Testis (tissue), 3 donors: ENCODE measurements around the gene TMEM178B. TPM values are rescaled to one million over a fixed set of nuclear protein-coding genes. Genes with fewer than 3 reads are reported as not detected.

Experiments used
- DNase-seq: peaks from one replicate; pipeline ENCODE4 v3.0.0-alpha.2; 2019
- H3K27ac ChIP-seq, 2 donors: fragments of 200-600 bp; sonication (generic); one replicate each; pipeline ENCODE4 v1.5.1; 2019
- H3K27me3 ChIP-seq: fragments of 200-600 bp; sonication (generic); one replicate; pipeline ENCODE4 v1.5.1; 2019
- H3K36me3 ChIP-seq: fragments of 200-600 bp; sonication (generic); one replicate; pipeline ENCODE4 v1.5.1; 2017; ENCODE audit warnings: low read depth; ENCODE audit errors: missing control alignments
- H3K4me1 ChIP-seq: fragments of 200-600 bp; sonication (generic); one replicate; pipeline ENCODE4 v1.5.1; 2019
- H3K4me3 ChIP-seq, 2 donors: fragments of 200-600 bp; sonication (generic); one replicate each; pipeline ENCODE4 v1.5.1; 2017 to 2019
- H3K9me3 ChIP-seq: fragments of 200-600 bp; sonication (generic); one replicate; pipeline ENCODE4 v1.5.1; 2017
- POLR2A ChIP-seq: fragments of 450-650 bp; IDR thresholded peaks from one replicate; pipeline ENCODE4 v1.6.1; 2017; ENCODE audit warnings: antibody characterized with exemption, mild to moderate bottlenecking, moderate library complexity
- WGBS, 2 donors: methylation state at CpG; one replicate each; pipeline ENCODE4 v1.1.5; 2018; 5-methylcytosine and 5-hydroxymethylcytosine counted together
- intact Hi-C: fragments of 100-400 bp; cut with DNase I; formaldehyde crosslinking; loops from one replicate; pipeline ENCODE4 v1.15.1; 2023; ENCODE audit warnings: low total_unique reads
- polyA plus RNA-seq: library from polyadenylated mRNA; stranded (reverse); fragments of 350-450 nt; fragmentation: Illumina TruSeq; extraction: RNeasy Lipid Tissue Mini Kit (QIAGEN cat#74804); gene quantifications from one replicate; pipeline ENCODE4 v1.2.3, GENCODE V29; 2014; ENCODE audit warnings: low read depth, low replicate concordance; ENCODE audit not compliant: insufficient read depth
- total RNA-seq, 2 donors: library from RNA; depleted of rRNA; stranded (reverse); fragments of >200 nt; gene quantifications; one replicate each; pipeline ENCODE4 v1.2.3, GENCODE V29; 2016
- TF ChIP-seq, protein P1 (sequence below), 3 experiments: fragments of 450-650 bp in 2 of 3; fragments of 200-600 bp in 1 of 3; sonication (generic) in 1 of 3; IDR thresholded peaks; one replicate each; pipeline ENCODE4 v1.5.1; 2016 to 2019; ENCODE audit warnings: antibody characterized with exemption in 3 of 3, mild to moderate bottlenecking in 2 of 3, moderate library complexity in 1 of 3

The TMEM178B gene
- total and polyA plus RNA-seq, 3 donors from 2014 or later, result 1.7 to 7.2 (median 2.0) TPM

DNA sequence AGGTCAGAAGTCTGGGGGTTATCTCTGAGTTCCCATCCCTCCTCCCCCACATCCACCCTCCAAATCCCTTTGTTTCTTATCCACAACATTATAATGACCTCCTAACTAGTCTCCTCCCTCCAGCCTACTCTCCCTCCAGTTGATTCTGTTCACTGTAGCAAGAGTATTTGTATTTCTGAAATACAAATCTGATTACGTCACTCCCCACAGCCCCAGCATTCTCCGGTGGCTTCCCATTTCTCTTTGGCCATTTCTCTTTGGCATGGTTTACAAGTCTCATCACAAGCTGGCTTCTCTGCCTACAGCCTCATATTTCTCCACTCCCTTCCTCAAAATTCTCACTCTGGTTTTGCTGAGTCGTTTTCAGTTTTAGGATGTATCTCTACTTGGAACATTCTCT lies 34.5 kb upstream of the TMEM178B start:
- 62 to 81% methylated on average over 3 of the region's 3 CpGs for WGBS, 2 donors
- intact Hi-C loops, result no loop called here
- no peaks in the 10 kb centered on the region for H3K9me3 ChIP-seq
- H3K36me3 ChIP-seq, result no peaks in the 10 kb centered on the region
- no peaks in the 10 kb centered on the region for H3K4me1 ChIP-seq
- H3K4me3 ChIP-seq, result no peak overlapping the region
- no peak for DNase-seq
- no peaks in the 10 kb centered on the region for H3K27me3 ChIP-seq
- TF ChIP-seq, protein P1, sequence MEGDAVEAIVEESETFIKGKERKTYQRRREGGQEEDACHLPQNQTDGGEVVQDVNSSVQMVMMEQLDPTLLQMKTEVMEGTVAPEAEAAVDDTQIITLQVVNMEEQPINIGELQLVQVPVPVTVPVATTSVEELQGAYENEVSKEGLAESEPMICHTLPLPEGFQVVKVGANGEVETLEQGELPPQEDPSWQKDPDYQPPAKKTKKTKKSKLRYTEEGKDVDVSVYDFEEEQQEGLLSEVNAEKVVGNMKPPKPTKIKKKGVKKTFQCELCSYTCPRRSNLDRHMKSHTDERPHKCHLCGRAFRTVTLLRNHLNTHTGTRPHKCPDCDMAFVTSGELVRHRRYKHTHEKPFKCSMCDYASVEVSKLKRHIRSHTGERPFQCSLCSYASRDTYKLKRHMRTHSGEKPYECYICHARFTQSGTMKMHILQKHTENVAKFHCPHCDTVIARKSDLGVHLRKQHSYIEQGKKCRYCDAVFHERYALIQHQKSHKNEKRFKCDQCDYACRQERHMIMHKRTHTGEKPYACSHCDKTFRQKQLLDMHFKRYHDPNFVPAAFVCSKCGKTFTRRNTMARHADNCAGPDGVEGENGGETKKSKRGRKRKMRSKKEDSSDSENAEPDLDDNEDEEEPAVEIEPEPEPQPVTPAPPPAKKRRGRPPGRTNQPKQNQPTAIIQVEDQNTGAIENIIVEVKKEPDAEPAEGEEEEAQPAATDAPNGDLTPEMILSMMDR (IDR thresholded peaks at IDR 0.05), result no peak
- TF ChIP-seq POLR2A, result no peak
- H3K27ac ChIP-seq, result no peak overlapping the region

DNA sequence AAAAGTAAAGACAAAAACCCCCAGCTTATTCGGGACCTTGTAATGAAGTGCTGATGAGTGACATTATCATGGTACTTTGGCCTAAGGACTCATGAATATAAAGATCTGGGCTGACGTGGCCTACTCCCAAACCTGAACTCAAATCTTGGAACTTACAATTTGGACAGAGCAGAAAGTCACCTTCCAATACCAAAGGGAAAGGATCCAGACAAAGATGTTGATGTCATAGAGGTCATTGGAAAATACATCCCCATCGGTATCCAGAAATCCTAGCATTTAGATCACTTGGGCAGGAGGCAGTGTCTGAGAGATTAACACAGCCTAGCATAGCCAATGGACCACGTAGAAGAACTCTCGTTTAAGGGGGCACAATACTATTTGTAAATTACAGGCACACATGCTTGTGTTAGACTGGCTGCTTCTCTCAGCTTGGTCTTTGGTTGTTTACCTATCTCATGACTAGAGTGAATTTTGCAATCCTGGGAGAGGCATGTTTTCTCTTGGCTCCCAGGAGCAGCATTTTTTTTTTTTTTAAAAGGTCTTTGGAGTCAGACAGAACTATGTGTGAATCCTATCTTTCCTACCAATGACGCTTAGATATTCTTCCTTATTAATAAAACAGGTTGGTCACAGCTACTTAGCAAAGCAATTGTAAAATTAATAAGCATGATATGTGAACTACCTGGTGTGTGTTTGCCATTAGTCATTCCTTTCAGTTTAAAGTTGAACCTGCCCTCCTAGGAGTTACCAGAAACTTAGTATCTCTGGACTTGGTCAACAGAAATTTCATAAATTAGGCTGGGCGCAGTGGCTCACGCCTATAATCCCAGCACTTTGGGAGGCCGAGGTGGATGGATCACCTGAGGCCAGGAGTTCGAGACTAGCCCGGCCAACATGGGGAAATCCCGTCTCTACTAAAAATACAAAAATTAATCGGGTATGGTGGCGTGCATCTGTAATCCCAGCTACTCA lies 31.4 kb upstream of the TMEM178B start:
- DNase-seq, result no peak

DNA sequence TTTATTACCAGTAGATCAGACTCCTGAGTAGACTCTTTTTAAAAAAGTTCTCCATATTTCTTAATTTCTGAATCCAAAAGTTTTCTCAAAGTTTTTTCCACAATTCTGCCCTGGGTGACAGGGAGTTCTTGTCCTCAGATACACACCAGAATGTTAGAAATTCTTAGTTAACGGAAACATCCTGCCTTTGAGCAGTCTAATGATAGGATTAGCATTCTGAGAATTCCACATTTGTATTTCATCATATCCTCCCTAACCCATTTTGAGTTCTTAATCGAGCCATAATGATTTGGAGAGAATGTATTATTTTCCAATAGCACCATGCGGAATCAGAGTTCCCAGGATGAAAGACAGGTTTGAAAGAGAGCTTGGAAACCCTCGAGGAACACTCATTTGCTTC lies 30.2 kb upstream of the TMEM178B start:
- Histone ChIP-seq H3K27me3 (no peaks in the 10 kb centered on the region), H3K4me3 (no peak overlapping the region), H3K27ac (no peak overlapping the region), H3K36me3 (no peaks in the 10 kb centered on the region), H3K9me3 (no peaks in the 10 kb centered on the region), H3K4me1 (no peaks in the 10 kb centered on the region)
- no peak for TF ChIP-seq POLR2A
- TF ChIP-seq, protein P1 (IDR thresholded peaks at IDR 0.05), result no peak
- WGBS, 2 donors, result 79 to 81% methylated on average over 4 of the region's 4 CpGs
- DNase-seq, result no peak
- intact Hi-C loops, result no loop called here

More for the DNA sequence above, 31.4 kb upstream of the TMEM178B start:
- no peaks in the 10 kb centered on the region for H3K27me3 ChIP-seq
- no peaks in the 10 kb centered on the region for H3K36me3 ChIP-seq
- no peak overlapping the region for H3K27ac ChIP-seq
- H3K4me3 ChIP-seq, result no peak overlapping the region
- no peak for TF ChIP-seq POLR2A
- TF ChIP-seq, protein P1 (IDR thresholded peaks at IDR 0.05), result no peak
- intact Hi-C loops, result no loop called here
- 86 to 89% methylated on average over 14 of the region's 14 CpGs for WGBS, 2 donors
- no peaks in the 10 kb centered on the region for H3K9me3 ChIP-seq
- H3K4me1 ChIP-seq, result no peaks in the 10 kb centered on the region

DNA sequence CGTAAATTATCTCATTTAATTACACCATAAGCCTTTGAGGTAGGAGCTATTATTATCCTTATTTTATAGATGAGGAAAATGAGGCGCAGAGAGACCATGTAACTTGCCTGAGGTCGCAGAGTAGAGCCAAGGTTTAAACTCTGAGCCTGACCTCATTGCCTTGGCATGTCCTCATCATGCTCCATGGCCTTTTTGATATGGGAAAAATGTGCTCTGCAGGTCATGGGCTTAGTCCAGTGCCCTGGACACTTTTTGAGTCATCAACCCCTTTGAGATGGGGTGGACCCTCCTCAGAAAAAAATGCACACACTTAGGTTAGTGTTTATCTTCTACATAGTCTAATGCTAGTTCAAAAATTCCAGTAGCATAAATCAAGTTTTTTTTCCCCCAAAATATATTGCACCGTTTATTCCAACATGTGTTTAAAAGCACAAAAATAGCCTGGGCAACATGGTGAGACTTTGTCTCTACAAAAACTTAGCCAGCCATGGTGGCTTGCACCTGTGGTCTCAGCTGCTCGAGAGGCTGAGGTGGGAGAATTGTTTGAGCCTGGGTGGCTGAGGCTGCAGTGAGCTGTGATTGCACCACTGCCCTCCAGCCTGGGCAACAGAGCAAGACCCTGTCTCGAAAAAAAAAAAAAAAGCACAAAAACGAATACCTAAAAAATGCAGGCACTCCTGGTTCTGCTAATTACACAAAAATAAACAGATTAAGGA lies 28.6 kb upstream of the TMEM178B start:
- DNase-seq, result no peak
- no peaks in the 10 kb centered on the region for H3K36me3 ChIP-seq
- no peak for TF ChIP-seq POLR2A
- TF ChIP-seq, protein P1 (IDR thresholded peaks at IDR 0.05), result no peak
- no peak overlapping the region for H3K27ac ChIP-seq
- no peak overlapping the region for H3K4me3 ChIP-seq
- no peaks in the 10 kb centered on the region for H3K27me3 ChIP-seq
- intact Hi-C loops, result no loop called here
- 53 to 57% methylated on average over 7 of the region's 7 CpGs for WGBS, 2 donors
- H3K9me3 ChIP-seq, result no peaks in the 10 kb centered on the region
- H3K4me1 ChIP-seq, result no peaks in the 10 kb centered on the region
